Measurements from ENCODE around the gene C3orf49. TPM values are rescaled to one million over a fixed set of nuclear protein-coding genes. Genes with fewer than 3 reads are reported as not detected.

The C3orf49 gene
- total and polyA plus RNA-seq, 9 of the 15 experiments (the other 6 are each of a cell fraction or from before 2014, with no cell fraction given) = not detected

GRCh38 chr3:63863150-63864007 lies 44.3 kb downstream of the C3orf49 start, which contains the start of the genes ATXN7 and THOC7 (continued):
- TF ChIP-seq ZBTB11 (CRISPR knock-in tag; IDR thresholded peaks at IDR 0.05) (peak in 1 of 3 experiments; percentile 35; a peak in 2 of 6 replicates), SLC30A9 (CRISPR knock-in tag; IDR thresholded peaks at IDR 0.05) (no peak), ZNF24 (IDR thresholded peaks at IDR 0.05) (no peak), CXXC5 (CRISPR knock-in tag; IDR thresholded peaks at IDR 0.05) (0 out of 2 replicates have a peak, but pooled peaks have one; percentile 31), CHD1 (IDR thresholded peaks at IDR 0.05; ENCODE audit: low read length) (peak; percentile 32), HOMEZ (CRISPR knock-in tag; IDR thresholded peaks at IDR 0.05) (no peak), MAX (CRISPR knock-in tag; IDR thresholded peaks at IDR 0.05) (0 out of 2 replicates have a peak, but pooled peaks have one; percentile 25), ZNF23 (CRISPR knock-in tag; IDR thresholded peaks at IDR 0.05) (no peak), ZNF431 (CRISPR knock-in tag; IDR thresholded peaks at IDR 0.05) (no peak), TAF1 (IDR thresholded peaks at IDR 0.05; ENCODE audit: control insufficient read depth, extremely low read depth, insufficient read depth, low read length, severe bottlenecking) (peak; percentile 46), NR2C2 (CRISPR knock-in tag; IDR thresholded peaks at IDR 0.05) (no peak), NR2C2 (tag; IDR thresholded peaks at IDR 0.05) (peak; percentile 90), POLR2G (IDR thresholded peaks at IDR 0.05; ENCODE audit: low read depth, low read length) (peak; percentile 85), STAT5A (IDR thresholded peaks at IDR 0.05; ENCODE audit: borderline replicate concordance, low read length) (no peak), MCM7 (IDR thresholded peaks at IDR 0.05) (no peak), GMEB1 (CRISPR knock-in tag; IDR thresholded peaks at IDR 0.05) (peak; percentile 34; the same call in 1 of the 2 replicates), XRCC3 (IDR thresholded peaks at IDR 0.05) (no peak), MTA1 (IDR thresholded peaks at IDR 0.05; ENCODE audit: borderline replicate concordance) (no peak), FOXA1 (IDR thresholded peaks at IDR 0.05; ENCODE audit: borderline replicate concordance) (no peak), CBFA2T3 (IDR thresholded peaks at IDR 0.05) (no peak), HNRNPLL (IDR thresholded peaks at IDR 0.05; ENCODE audit: low read depth, low read length, poor library complexity, severe bottlenecking) (peak; percentile 46), NRF1 (conservative IDR thresholded peaks at IDR 0.05 in 1 of 2, IDR thresholded peaks at IDR 0.05 in 1 of 2) (peak in 1 of 2 experiments; percentile 42; a peak in 2 of 4 replicates)

All from K562 (cell line).